HG03135 (cell line): Measurements from ENCODE around the gene EHMT2.
A peak's percentile ranks its signal among the peaks of the same experiment; 100 is the strongest.
"Not testable (repeated sequence)": the region's sequence is repeated elsewhere in the genome, so short reads cannot be mapped to it uniquely, and the experiment has no call there.

Experiments
- ATAC-seq: cut with Tn5 transposase; IDR thresholded peaks from one replicate; pipeline ENCODE4 v1.9.1; 2021; ENCODE audit warnings: mild to moderate bottlenecking, moderate library complexity; ENCODE audit not compliant: unreplicated experiment

EHMT2 gene

DNA sequence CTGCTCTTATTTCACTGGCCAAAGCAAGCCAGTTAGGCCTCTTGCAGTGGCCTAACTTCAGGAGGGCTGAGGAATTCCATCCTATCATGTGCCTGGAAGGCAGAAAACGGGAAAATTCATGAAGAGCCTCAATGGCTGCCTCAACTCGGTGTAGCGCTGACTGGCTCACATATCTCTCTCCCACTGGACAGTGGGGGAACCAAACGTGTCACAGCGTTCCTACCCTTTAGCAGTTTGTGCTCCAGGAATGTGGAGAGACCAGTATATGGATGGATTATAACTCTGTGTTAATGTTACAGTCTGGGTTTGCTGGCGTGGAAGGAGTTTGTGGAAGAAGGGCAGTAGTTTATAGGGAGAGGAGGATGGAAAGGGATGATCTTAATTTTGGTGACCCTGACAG lies 18.3 kb upstream of the EHMT2 start:
- no peak for ATAC-seq

DNA sequence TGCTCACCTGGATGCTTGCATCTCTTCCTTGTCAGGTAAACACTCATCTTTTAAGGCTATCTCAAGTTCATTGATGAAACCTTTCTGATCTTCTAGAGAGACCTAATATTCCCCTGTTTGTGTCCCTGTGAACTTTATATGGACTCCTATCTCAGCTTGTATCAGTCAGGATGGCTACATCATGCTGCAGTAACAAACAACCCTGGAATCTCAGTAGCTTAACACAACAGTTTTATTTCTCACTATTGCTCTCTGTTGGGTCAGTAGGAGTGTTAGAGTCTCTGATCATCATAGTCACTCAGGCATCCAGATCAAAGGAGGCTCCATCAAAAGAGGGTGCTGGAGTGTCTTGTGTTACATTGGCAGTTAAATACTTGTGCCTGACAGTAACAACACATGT lies 17.9 kb upstream of the EHMT2 start:
- ATAC-seq: no peak

DNA sequence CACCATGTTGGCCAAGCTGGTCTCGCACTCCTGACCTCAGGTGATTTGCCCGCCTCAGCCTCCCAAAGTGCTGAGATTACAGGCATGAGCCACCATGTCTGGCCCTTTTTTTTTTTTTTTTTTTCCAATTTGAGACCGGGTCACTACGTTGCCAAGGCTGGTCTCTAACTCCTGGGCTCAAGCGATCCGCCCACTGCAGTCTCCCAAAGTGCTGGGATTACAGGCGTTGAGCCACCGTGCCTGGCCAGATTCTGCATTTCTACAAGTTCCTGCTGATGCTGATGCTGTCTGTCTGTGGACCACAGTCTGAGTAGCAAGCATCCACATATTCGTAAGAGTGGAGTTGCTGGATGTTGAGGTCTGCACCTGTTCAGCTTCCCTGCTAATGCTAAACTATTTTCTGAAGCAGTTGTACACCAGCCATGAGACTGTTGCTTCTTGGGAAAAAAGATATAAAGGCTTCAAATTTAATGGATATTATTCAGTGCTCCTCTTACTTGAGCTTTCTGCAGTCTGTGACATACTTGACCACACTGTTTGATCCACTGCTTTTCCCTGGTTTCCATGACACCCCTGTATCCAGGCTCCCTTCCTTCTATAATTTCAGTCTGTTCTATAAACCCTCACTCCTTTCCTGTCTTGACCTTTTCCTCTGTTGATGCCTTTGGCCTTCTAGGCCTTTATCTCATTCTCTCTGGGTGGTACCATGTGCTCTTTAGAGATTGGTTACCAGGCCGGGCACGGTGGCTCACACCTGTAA lies 14.5 kb upstream of the EHMT2 start:
- ATAC-seq: no peak

- ATAC-seq: not testable (repeated sequence)
These were observed 11.8 kb upstream of the EHMT2 start for GRCh38 chr6:31909298-31909697.

GRCh38 chr6:31908791-31909190 lies 11.3 kb upstream of the EHMT2 start:
- ATAC-seq: peak; percentile 70

DNA sequence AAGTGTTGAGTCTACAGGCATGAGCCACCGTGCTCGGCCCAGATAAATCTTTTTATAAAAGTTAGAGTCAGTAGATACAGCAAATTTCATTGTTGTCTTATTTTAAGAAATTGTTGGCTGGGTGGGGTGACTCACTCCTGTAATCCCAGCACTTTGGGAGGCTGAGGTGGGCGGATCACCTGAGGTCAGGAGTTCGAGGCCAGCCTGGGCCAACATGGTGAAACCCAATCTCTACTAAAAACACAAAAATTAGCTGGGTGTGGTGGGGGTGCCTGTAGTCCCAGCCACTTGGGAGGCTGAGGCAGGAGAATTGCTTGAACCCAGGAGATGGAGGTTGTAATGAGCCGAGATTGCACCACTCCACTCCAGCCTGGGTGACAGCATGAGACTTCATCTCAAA lies 10.8 kb upstream of the EHMT2 start:
- ATAC-seq: not testable (repeated sequence)

- ATAC-seq: no peak
These were observed 9.8 kb upstream of the EHMT2 start for GRCh38 chr6:31907158-31907813.

DNA sequence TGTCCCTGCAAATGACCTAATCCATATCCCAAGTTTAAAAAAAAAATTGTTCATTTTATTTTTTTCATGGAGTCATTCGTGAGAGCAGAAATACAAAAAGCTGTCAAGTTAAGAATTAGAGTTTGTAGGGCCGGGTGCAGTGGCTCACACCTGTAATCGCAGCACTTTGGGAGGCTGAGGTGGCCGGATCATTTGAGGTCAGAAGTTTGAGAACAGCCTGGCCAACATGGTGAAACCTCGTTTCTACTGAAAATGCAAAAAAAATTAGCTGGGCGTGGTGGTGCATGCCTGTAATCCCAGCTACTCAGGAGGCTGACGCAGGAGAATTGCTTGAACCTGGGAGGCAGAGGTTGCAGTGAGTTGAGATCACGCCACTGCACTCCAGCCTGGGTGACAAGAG lies 9.2 kb upstream of the EHMT2 start:
- ATAC-seq: not testable (repeated sequence)

- ATAC-seq: no peak
These were observed 8.6 kb upstream of the EHMT2 start for GRCh38 chr6:31906122-31906521.

GRCh38 chr6:31905041-31905440 lies 7.5 kb upstream of the EHMT2 start:
- no peak for ATAC-seq

GRCh38 chr6:31903957-31904356 lies 6.5 kb upstream of the EHMT2 start:
- ATAC-seq: no peak

GRCh38 chr6:31901953-31902643 lies 4.6 kb upstream of the EHMT2 start, which contains the start of gene ZBTB12:
Gene ZBTB12 (minus strand): TSS chr6:31902086. CDS start chr6:31901305, 781 bp downstream.
- no peak for ATAC-seq

DNA sequence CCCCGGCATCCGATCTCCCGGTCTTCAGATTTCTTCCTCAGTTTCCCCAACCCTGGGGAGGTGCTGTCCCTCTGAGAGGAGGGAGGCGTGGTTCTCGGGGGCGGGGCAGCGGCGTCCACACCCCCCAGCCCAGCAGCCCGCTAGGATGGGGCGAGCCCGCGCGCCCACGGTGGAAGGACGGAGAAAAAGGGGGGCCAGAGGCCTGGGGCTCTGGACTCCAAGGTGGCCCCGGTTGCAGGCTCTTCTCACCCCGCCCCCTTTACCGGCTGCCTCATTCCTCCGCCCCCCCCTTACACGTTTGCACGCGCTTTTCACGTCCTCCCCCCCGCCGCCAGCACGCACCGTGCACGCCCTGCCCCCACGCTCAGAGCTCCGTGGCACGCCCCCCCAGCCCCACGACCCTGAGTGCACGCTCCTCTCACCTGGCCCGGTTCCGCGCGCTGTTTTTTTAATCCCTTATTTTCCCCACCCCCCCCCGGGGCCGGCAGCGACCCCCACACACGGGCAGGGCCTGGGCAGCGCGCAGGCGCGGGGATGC lies 4.0 kb upstream of the EHMT2 start:
- ATAC-seq: no peak

DNA sequence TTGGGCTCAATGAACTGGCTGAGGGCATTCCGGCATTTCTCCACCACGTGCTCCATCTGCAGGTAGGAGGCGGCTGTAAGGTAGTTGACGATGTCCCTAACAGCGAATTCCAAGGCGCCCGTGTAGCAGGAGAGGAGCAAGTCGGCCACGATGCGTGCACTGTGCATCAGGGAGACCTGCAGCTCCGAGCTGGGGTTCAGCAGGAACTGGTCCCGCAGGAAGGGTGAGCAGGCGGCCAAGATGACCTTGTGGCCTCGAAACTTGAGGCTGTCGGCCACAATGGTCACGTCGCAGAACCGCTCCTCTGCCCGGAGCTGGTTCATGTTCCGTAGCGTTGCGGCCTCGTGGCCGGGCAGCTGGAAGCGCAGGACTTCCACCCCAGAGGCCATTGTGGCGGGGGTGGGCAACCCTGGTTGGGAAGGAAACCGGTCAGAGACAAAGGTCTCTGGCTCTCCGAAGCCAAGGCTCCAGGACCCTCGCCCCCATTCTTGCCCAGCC lies 3.5 kb upstream of the EHMT2 start:
- ATAC-seq: no peak

DNA sequence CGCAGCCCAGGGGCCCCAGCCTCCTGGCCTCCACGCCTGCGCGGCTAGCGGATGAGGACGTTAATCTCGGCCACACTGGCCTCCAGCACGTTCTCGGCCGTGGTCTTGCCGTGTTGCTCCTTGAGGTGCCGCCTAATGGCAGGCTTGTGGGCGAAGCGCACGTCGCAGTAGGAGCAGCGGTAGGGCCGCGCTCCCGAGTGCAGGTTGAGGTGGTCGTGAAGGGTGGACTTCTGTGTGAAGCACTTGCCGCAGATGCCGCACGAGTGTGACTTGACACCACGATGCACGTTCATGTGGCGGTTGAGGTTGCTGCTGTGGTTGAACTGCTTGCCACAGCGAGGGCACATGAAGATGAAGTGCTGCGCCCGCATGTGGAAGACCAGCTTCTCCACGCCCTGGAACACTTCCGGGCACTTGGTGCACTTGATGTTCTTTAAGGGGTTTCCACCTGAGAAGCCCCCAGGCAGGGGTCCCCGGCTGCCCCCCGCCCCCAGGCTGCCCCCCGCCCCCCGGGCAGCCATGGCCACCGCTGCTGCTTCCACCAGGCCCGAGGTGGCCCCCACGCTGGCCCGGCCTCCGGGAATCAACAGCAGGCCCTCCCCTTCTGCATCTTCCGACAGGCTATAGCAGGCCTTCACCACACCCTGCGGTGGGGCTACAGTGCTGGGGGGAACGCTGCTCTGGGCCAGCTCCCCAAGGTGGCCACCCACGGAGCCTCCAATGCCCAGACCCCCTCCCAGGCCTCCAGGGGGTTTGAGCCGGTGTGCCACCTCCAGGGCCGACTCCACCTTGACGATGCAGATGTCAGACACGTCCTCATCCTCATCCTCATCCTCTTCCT lies 2.6 kb upstream of the EHMT2 start:
- no peak for ATAC-seq

DNA sequence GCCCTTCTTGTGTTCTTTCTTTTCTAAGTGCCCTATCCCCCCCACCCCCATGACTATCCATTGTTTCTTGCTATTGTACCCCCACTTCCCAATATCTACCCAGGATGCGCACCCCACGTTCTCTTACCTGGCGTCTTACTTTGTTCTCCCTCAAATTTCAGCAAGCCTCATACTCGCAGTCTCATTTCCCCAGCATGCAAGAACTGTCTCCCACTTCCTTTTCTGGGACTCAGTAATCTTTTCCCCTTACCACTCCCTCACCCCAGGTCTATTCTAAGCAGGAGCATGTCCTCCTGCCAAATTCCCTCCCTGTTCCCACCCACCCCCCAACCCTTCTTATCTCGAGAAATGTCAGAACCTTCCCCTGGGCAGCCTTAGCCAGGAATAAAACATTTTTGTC lies 1.7 kb upstream of the EHMT2 start:
- ATAC-seq: no peak

- ATAC-seq: peak; percentile 22
These were observed 999 bp upstream of the EHMT2 start for GRCh38 chr6:31898383-31899011.

DNA sequence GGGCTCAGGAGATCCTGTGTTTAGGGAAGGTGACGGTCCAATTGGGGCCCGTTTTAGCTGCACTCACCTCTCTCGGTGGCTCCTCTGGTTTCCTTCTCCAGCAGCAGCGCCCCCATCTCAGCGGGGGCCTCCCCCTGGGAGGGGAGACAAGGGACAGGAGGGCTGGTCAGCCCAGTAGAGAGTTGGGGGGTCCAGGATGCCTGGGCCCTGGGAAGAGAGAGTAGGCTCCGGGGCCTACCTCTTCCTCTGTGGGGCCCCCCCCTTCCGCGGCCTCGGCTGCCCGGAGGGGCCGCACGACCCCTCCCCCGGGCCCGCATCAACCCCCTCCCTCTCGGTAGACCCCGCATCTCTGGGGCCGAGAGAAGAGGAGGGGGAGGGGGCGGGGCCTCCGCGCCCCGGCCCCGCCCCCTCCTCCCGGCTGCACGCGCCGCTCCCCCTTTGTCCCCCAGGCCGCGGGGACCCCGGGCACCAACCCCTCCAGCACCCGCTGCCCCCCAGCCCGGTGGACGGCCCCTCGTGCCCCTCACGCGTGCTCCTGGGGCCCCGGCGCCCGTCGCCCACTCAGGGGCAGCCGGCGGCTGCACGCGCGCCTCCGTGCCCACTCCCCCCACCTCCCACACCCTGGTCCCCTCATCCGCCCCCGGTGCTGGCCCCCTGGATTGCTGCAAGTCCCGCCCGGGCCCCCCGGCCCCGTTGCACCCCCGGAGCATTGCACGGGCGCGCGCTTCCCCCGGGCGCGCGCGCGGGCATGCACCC lies 464 bp downstream of the EHMT2 start:
- no peak for ATAC-seq

DNA sequence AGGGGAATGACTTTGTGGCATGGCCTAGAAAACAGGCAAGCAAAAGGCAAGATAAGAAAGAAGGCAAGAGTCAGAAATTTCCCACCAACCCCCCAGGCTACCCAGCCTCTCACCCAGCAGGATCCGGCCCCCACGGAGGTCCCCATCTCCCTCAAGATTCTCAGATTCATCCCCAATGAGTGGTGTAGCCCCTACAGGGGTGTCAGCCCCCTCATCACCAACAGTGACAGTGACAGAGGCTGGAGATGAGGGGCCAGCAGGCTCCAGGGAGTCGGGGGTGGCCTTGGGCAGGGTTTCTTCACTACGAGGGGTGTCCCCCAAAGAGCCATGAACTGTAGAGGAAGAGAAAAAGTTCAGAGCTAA lies 1.0 kb downstream of the EHMT2 start:
- ATAC-seq: no peak
